LHCN-M2 (cell line): ENCODE data around the gene DVL1. TPM values are rescaled to one million over a fixed set of nuclear protein-coding genes. Genes with fewer than 3 reads are reported as not detected.
"Not testable (repeated sequence)": the region's sequence is repeated elsewhere in the genome, so short reads cannot be mapped to it uniquely, and the experiment has no call there.

Experiments
- DNase-seq: peaks from one replicate; pipeline ENCODE4 v3.0.0-alpha.2; 2012; ENCODE audit warnings: low read depth
- total RNA-seq: library from RNA; depleted of rRNA; stranded (reverse); fragments of >200 nt; gene quantifications from 2 replicates; pipeline ENCODE4 v1.2.3, GENCODE V29; 2014

DVL1 gene
- total RNA-seq, 1 experiment from 2014 or later, result 85.6 TPM

- no peak for DNase-seq
Measured at GRCh38 chr1:1373815-1374588, 24.8 kb upstream of the DVL1 start.

- DNase-seq, result no peak
Measured at GRCh38 chr1:1373051-1373814, 24.0 kb upstream of the DVL1 start.

- peak; percentile 82 for DNase-seq
Measured at GRCh38 chr1:1371746-1372711, 22.8 kb upstream of the DVL1 start.

- DNase-seq, result peak; percentile 84
Measured at GRCh38 chr1:1371364-1371745, 22.1 kb upstream of the DVL1 start.

- DNase-seq, result no peak
Measured at GRCh38 chr1:1370771-1371300, 21.6 kb upstream of the DVL1 start.

GRCh38 chr1:1370094-1370493, 20.9 kb upstream of the DVL1 start:
- not testable (repeated sequence) for DNase-seq

- DNase-seq, result no peak
Measured at GRCh38 chr1:1367315-1367714, 18.1 kb upstream of the DVL1 start.

- DNase-seq, result peak; percentile 7
Measured at GRCh38 chr1:1366699-1367066, 17.5 kb upstream of the DVL1 start.

- DNase-seq, result no peak
Measured at GRCh38 chr1:1365875-1366698, 16.9 kb upstream of the DVL1 start.

- DNase-seq, result no peak
Measured at GRCh38 chr1:1364266-1364665, 15.0 kb upstream of the DVL1 start.

- peak; percentile 86 for DNase-seq
Measured at GRCh38 chr1:1361982-1362423, 12.8 kb upstream of the DVL1 start.

- no peak for DNase-seq
Measured at GRCh38 chr1:1361233-1361981, 12.2 kb upstream of the DVL1 start.

- DNase-seq, result peak; percentile 98
Measured at GRCh38 chr1:1360506-1361169, 11.4 kb upstream of the DVL1 start.

GRCh38 chr1:1359664-1360468, 10.6 kb upstream of the DVL1 start:
- peak; percentile 69 for DNase-seq

GRCh38 chr1:1359308-1359663, 10.1 kb upstream of the DVL1 start:
- DNase-seq, result peak; percentile 77

- DNase-seq, result peak; percentile 85
Measured at GRCh38 chr1:1358433-1359271, 9.4 kb upstream of the DVL1 start, which contains the start of gene MXRA8. Gene MXRA8, minus strand, starts transcription at chr1:1358555. Its CDS starts 51 bp downstream, at chr1:1358504.

GRCh38 chr1:1357871-1358432, 8.7 kb upstream of the DVL1 start:
- peak; percentile 42 for DNase-seq
